Stimulated activated CD8-positive, alpha-beta memory T cell treated with anti-CD3 and anti-CD28 coated beads, Interleukin-7, amount 100 ng/mL, for 1 hour (primary cell): ENCODE measurements around the gene WDR64.
"Not testable (repeated sequence)": the region's sequence is repeated elsewhere in the genome, so short reads cannot be mapped to it uniquely, and the experiment has no call there.

Experiments used
- DNase-seq, 2 donors: peaks; one replicate each; pipeline ENCODE4 v3.0.0-alpha.2; 2020; ENCODE audit warnings: low read depth in 2 of 2

Gene WDR64

DNA sequence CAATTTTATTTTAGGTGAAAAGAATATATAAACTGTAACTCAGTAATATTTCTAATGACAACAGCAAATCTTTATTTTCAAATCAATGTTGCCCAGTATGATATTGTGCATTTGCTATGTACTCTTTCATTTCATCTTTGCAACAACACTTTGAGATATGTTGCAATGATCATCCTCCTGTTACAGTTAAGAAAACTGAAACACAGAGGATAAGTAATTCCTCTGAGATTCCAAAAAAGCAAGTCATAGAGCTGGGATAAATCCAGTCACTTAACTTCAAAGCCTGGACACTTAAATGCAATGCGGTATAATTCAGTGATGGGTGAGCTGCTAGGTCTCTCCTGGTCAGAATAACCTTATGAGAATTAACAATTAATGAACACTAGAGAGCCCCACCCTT lies 147.3 kb downstream of the WDR64 start:
- no peak for DNase-seq

- DNase-seq, result no peak
These were observed 148.6 kb downstream of the WDR64 start for GRCh38 chr1:241800640-241801039.

GRCh38 chr1:241802863-241803262 lies 150.8 kb downstream of the WDR64 start:
- no peak for DNase-seq

GRCh38 chr1:241804706-241805105 lies 152.6 kb downstream of the WDR64 start:
- not testable (repeated sequence) for DNase-seq

- no peak for DNase-seq
These were observed 156.2 kb downstream of the WDR64 start for GRCh38 chr1:241808265-241808664.

DNA sequence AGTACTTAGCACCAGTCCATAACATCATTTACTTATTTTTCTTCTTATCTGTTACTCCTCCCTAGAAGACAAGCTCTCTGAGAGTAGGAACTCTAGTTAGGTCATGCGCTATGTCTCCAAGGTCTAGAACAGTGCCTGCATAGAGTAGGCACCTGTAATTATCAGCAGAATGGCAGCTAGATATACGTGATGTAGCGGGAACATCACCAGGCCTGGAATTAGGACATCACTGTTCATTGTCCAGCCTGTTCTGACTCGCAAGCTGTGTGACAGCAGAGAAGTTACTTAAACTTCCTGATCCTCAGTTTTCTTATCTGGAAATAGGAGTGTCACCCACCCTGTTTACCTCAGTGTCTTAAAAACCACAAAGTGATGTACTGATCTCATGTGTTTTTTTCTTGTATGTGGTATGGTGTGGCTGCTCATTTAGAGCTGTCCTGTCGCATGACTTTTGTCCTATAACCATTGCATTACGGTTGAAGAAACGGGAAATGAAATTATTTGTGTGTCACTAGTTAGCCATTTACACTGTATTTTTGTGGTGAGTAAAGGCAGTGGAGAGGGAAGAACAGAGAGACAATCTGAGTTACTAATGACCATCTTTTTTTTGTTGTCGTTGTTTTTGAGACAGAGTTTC lies 158.8 kb downstream of the WDR64 start:
- DNase-seq, result no peak

DNA sequence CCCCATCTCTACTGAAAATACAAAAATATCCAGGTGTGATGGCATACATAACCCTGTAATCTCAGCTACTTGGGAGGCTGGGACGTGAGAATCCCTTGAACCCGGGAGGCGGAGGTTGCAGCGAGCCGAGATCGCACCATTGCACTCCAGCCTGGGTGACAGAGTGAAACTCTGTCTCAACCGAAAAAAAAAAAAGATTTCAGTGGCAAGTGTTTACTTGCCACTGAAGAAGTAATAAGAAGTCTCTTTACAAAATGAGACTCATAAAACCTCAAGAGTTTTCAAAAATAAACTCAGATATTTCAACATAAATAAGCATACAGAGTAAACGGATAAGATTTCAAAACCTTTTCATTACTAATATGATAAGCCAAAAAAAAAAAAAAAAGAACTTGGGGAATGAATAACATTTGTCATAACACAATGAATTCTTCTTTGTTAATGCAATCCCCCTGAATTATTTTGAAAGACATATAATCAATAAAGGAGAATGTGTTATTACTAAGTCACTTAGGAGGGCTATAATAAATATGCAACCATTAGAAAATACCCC lies 161.8 kb downstream of the WDR64 start:
- no peak for DNase-seq

- no peak for DNase-seq
These were observed 163.9 kb downstream of the WDR64 start for GRCh38 chr1:241816008-241816407.

DNA sequence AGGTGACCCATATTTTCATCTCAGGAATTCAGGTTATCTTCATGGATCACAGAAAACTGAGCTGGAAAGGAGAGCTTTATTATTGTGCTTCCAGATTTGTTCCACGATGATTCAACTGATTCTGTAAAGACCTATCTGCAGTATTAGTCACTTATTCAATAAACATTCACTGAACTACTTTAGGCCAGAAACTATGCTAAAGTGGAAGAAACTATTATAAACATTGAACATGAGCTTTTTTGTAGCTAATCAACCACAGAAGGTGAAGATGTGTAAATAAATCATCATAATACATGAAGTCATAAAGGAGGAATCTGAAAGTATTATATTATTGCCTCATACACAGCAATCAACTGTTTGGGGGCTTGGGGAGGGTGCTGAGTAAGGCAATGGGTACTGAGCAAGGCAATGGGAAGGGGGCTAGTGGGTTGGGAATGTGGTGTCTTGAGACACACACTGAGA lies 165.3 kb downstream of the WDR64 start:
- no peak for DNase-seq

- no peak for DNase-seq
These were observed 166.0 kb downstream of the WDR64 start for GRCh38 chr1:241817956-241818612.

DNA sequence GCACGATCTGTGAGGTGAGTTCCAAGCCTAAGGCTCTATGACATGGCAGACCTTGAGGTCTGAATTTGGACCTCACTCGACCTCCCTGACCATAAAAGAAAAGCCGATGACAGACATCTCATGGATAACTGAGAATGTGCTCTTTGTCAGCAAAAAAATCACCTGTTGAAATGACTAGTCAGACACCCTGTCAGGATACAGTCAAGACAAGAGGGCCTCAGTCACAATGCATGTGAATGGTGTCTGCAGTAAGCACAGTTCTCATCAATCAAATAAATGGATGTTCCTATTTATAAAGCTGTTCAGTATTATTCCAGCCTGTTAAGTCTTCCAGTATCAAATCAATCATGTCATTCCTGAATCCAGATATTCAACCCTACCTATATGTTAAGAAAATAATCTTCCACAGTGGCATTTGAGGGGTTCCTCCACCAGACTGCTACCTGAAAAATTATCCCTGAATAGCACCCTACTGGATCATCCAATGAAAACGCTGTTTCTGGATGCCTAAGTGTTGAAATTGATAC lies 167.3 kb downstream of the WDR64 start:
- DNase-seq, result no peak

GRCh38 chr1:241821363-241821762 lies 169.3 kb downstream of the WDR64 start:
- no peak for DNase-seq

DNA sequence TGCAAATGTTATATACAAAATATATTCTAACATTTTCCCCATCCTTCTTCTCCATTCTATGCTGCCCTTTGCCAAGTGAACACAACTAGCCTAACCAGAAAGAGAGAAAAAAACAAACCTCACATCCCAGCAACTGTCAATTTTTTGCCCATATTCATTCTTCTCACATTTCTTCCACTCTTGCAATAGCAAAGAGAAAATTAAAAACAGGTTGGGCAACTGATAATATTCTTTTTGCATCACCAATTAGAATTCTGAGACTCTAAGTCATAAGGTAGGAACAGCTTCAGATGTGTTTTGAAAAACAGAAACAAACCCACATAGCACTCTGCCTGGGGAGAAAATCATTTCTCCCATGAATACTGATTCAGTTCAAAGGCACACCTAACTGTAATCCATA lies 170.8 kb downstream of the WDR64 start:
- DNase-seq, result no peak

DNA sequence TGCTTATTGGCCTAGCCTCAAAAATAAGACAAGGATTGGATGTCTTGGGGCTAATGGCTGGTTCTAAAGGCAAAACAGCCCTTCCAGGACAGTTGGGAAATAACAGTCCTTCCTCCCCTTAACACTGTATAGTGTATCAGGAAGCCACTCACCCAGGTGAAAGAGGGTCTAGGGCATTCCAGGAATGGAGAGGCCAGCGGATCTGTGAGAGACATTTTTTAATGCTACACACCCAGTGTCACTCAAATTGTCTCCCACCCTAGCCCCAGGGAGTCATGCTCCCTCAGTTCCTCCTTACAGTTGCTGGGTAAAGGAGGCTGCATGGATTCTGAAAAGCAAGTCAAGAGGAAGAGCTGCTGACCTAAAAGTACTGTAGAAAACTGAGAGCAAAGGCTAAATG lies 171.8 kb downstream of the WDR64 start:
- no peak for DNase-seq

GRCh38 chr1:241825581-241825980 lies 173.5 kb downstream of the WDR64 start:
- DNase-seq, result no peak

GRCh38 chr1:241826613-241827012 lies 174.5 kb downstream of the WDR64 start:
- DNase-seq, result not testable (repeated sequence)

GRCh38 chr1:241827264-241827663 lies 175.2 kb downstream of the WDR64 start:
- no peak for DNase-seq

- no peak for DNase-seq
These were observed 176.5 kb downstream of the WDR64 start for GRCh38 chr1:241828463-241829021.

DNA sequence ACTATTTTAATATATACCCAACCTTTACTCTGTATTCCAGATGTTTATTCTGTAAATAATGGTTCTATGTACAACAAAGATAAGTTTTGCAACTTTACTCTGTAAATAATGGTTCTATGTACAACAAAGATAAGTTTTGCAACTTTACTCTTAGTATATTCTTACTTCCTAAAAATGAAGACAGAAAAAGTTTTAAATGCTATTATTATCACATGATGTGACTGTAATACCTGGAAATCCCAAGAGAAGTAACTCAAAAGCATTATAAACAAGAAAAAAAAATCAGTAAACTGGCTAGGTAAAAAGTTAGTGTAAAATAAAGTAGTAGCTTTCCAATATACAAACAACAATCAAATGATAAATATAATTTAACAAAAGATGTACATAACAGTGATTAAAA lies 177.4 kb downstream of the WDR64 start:
- no peak for DNase-seq

GRCh38 chr1:241834733-241835377 lies 182.8 kb downstream of the WDR64 start:
- DNase-seq, result no peak

- no peak for DNase-seq
These were observed 184.9 kb downstream of the WDR64 start for GRCh38 chr1:241836941-241837340.

DNA sequence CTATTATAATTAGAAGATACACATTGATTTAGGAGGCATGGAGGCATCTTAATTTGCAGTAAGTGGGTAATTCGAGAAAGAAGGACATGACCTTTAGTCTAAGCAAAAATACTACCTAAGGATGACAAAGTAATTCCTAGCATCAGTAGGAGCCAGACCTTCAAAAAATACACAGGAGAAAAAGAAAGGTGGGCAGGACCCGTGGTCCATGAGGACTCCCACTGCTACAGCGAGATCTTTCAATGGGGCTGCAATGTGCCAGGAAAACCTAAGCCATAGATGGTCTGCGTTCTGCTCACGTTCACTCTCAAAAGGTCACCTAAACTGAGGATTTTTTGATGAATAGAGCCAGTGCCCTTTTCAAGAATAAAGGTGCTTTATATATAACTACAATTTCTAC lies 185.3 kb downstream of the WDR64 start:
- no peak for DNase-seq
